CD4-positive, alpha-beta memory T cell (primary cell): ENCODE data around the gene VASH1. TPM values are rescaled to one million over a fixed set of nuclear protein-coding genes. Genes with fewer than 3 reads are reported as not detected.
A peak's percentile ranks its signal among the peaks of the same experiment; 100 is the strongest.
"Not testable (repeated sequence)": the region's sequence is repeated elsewhere in the genome, so short reads cannot be mapped to it uniquely, and the experiment has no call there.

Experiments
- CTCF ChIA-PET: fragments of 350-600 bp; sonication (Branson Sonifier 250); formaldehyde crosslinking; loops from one replicate; lab custom pipeline; 2021; ENCODE audit warnings: inconsistent platforms; ENCODE audit not compliant: partially characterized antibody; lab: Charles Lee
- POLR2A ChIA-PET: fragments of 350-600 bp; sonication (Branson Sonifier 250); formaldehyde crosslinking; loops from one replicate; lab custom pipeline; 2021; ENCODE audit not compliant: partially characterized antibody; lab: Charles Lee
- DNase-seq, 5 donors: peaks; one replicate each; pipeline versions ENCODE4 v3.0.0 to v3.0.0-alpha.2; 2020 to 2022; ENCODE audit warnings: mixed read lengths in 1 of 5
- H3K27ac ChIP-seq: one replicate; pipeline ENCODE4 v1.7.0; 2013; ENCODE audit warnings: low read depth, low read length
- H3K27me3 ChIP-seq: 2 replicates; pipeline ENCODE4 v1.7.0; 2013; ENCODE audit warnings: mild to moderate bottlenecking, low read length, moderate library complexity; ENCODE audit not compliant: insufficient read depth
- H3K36me3 ChIP-seq: 2 replicates; pipeline ENCODE4 v1.7.0; 2013; ENCODE audit warnings: mild to moderate bottlenecking, low read length, moderate library complexity; ENCODE audit not compliant: insufficient read depth
- H3K4me1 ChIP-seq: 2 replicates; pipeline ENCODE4 v1.7.0; 2013; ENCODE audit warnings: mild to moderate bottlenecking, low read length, moderate library complexity; ENCODE audit not compliant: insufficient read depth
- H3K4me3 ChIP-seq, 2 donors: one replicate each; pipeline ENCODE4 v1.7.0; 2013; ENCODE audit warnings: low read length in 2 of 2, mild to moderate bottlenecking in 1 of 2
- H3K9me3 ChIP-seq, 2 donors: one replicate each; pipeline ENCODE4 v1.7.0; 2013; ENCODE audit warnings: low read length in 2 of 2, control low read depth in 1 of 2; ENCODE audit not compliant: control insufficient read depth in 1 of 2
- H3K27ac Mint-ChIP-seq, 7 donors: one replicate each; pipeline ENCODE4 v1.8.0; 2020 to 2021; ENCODE audit warnings: mixed read lengths in 7 of 7, mild to moderate bottlenecking in 6 of 7, inconsistent platforms in 3 of 7, moderate library complexity in 3 of 7
- H3K27me3 Mint-ChIP-seq, 2 donors: one replicate each; pipeline ENCODE4 v1.8.0; 2020 to 2021; ENCODE audit warnings: mixed read lengths in 2 of 2
- H3K36me3 Mint-ChIP-seq, 2 donors: one replicate each; pipeline ENCODE4 v1.8.0; 2020 to 2021; ENCODE audit warnings: mixed read lengths in 2 of 2, inconsistent platforms in 1 of 2, mild to moderate bottlenecking in 1 of 2
- H3K4me1 Mint-ChIP-seq, 4 donors: one replicate each; pipeline ENCODE4 v1.8.0; 2020 to 2021; ENCODE audit warnings: mixed read lengths in 4 of 4, mild to moderate bottlenecking in 1 of 4
- H3K4me3 Mint-ChIP-seq, 8 donors: one replicate each; pipeline ENCODE4 v1.8.0; 2020 to 2021; ENCODE audit warnings: mixed read lengths in 8 of 8, mild to moderate bottlenecking in 7 of 8, moderate library complexity in 6 of 8, inconsistent platforms in 3 of 8
- H3K9me3 Mint-ChIP-seq, 8 donors: one replicate each; pipeline ENCODE4 v1.8.0; 2020 to 2021; ENCODE audit warnings: mixed read lengths in 8 of 8, mild to moderate bottlenecking in 5 of 8, inconsistent platforms in 3 of 8, moderate library complexity in 1 of 8
- intact Hi-C: fragments of 100-400 bp; cut with micrococcal nuclease; formaldehyde crosslinking; loops from one replicate; pipeline ENCODE4 v1.15.1; 2023
- polyA plus RNA-seq, 2 donors: library from polyadenylated mRNA; unstranded; fragments of 300-500 nt; fragmentation: Illumina TruSeq; gene quantifications; one replicate each; pipeline ENCODE4 v1.2.3, GENCODE V29; 2021
- total RNA-seq, 2 experiments: library from RNA; stranded (reverse); gene quantifications; one replicate each; pipeline ENCODE4 v1.2.3, GENCODE V29; 2021

VASH1 gene
- total and polyA plus RNA-seq, 4 experiments from 2014 or later: 0.59 to 12.6 (median 5.6) TPM

DNA sequence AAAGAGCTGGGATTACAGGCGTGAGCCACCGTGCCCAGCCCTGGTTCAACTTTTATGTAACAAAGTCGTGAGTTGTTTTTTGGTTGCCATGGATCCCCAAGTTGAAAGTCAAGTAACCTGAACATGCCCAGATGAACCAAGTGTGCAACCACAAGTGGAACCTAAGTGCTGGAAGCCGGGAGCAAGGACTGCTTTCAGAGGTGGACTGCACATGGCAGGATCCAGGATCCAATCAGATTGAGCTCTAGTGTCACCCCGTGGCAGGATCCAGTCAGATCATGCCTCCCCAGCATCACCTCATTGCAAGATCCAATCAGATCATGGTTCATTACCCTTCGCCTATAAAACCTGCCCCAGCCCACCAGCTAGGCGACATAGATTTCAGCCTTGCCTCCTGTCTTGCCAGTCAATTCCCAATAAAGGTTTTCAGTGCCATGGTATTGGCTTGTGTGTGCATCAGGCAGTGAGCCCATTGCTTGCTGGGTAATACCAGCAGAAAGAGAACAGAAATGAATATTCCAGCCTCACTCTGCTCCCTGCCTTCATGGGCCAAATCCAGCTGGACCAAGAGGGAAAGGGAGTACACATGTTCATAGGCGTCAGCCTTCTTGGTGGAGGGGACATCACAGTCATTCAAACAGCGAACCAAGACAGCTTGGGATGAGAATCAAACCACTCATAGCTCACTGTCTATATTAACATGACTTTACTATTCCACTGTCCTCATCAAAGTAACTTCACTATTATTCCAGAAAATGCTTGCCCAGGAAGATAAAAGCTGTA lies 43.6 kb upstream of the VASH1 start:
- H3K36me3 ChIP-seq: no peaks in the 10 kb centered on the region
- intact Hi-C loops: no loop called here
- POLR2A ChIA-PET: no interaction called here
- CTCF ChIA-PET: interaction anchor here (0.9 to 11.7 kb wide), 3 partner anchors 9 to 67 kb away, joined by 3 to 81 read pairs (median 5); no protein-coding TSS in a partner anchor
- no peak overlapping the region for H3K27ac Mint-ChIP-seq
- H3K27ac ChIP-seq: no peak overlapping the region
- no peaks in the 10 kb centered on the region for H3K4me1 Mint-ChIP-seq
- DNase-seq: no peak
- H3K4me3 ChIP-seq: no peak overlapping the region
- no peak overlapping the region for H3K4me3 Mint-ChIP-seq
- H3K9me3 ChIP-seq: no peaks in the 10 kb centered on the region
- no peaks in the 10 kb centered on the region for H3K36me3 Mint-ChIP-seq
- no peaks in the 10 kb centered on the region for H3K9me3 Mint-ChIP-seq
- H3K27me3 Mint-ChIP-seq: peaks cover 17 to 24% of the 10 kb centered on the region in 2 donors
- H3K27me3 ChIP-seq: no peaks in the 10 kb centered on the region
- peaks cover 7% of the 10 kb centered on the region for H3K4me1 ChIP-seq

DNA sequence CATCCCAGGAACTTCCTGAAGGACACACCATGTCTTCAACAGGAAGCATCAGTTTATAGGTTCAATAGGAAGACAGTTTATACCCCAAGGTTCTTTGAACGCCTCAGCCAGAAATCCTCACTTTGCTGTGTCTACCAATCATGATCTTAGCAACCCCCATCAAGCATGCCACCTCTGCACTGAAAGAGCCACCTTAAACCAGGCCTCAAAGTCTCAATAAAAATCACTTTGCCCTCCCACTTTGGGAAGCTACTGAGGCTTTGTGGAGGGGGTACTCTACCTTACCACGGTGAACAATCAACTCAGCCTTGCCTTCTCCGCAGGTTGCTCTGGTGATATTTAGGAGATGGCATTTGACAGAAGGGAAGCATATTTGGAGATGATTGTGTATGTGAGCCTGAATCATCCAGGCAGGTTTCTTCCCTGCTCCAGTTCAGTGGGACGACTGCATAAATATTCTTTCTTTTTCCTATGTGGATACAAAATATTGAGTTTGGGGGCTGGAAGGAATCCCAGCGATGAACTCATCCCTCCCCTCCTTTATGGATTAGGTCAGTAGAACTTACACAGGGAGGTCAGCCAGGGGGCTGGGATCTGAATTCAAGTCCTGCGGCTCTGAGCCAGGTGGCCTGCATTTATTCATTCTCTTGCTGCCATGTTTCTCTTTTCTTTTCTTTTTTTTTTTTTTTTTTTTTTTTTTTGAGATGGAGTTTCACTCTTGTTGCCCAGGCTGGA lies 42.8 kb upstream of the VASH1 start:
- intact Hi-C loops: no loop called here
- CTCF ChIA-PET: interaction anchor here (1.1 to 11.7 kb wide), 3 partner anchors 10 to 88 kb away, joined by 4 to 81 read pairs (median 5); no protein-coding TSS in a partner anchor
- H3K4me1 ChIP-seq: peaks cover 7% of the 10 kb centered on the region

GRCh38 chr14:76719666-76720065 lies 41.6 kb upstream of the VASH1 start:
- ChIA-PET CTCF (interaction anchor here (1.1 to 11.7 kb wide), 2 partner anchors 11 to 86 kb away, joined by 4 to 81 read pairs; no protein-coding TSS in a partner anchor), POLR2A (no interaction called here)
- H3K9me3 Mint-ChIP-seq: no peaks in the 10 kb centered on the region
- Histone ChIP-seq H3K4me1 (peaks cover 7% of the 10 kb centered on the region), H3K4me3 (no peak overlapping the region), H3K27me3 (no peaks in the 10 kb centered on the region), H3K27ac (no peak overlapping the region), H3K9me3 (no peaks in the 10 kb centered on the region), H3K36me3 (no peaks in the 10 kb centered on the region)
- no peak overlapping the region for H3K4me3 Mint-ChIP-seq
- peaks cover 20 to 23% of the 10 kb centered on the region in 2 donors for H3K27me3 Mint-ChIP-seq
- no peaks in the 10 kb centered on the region for H3K36me3 Mint-ChIP-seq
- no peaks in the 10 kb centered on the region for H3K4me1 Mint-ChIP-seq
- H3K27ac Mint-ChIP-seq: no peak overlapping the region
- intact Hi-C loops: no loop called here
- no peak for DNase-seq

More for the DNA sequence above, 42.8 kb upstream of the VASH1 start:
- no peak overlapping the region for H3K27ac ChIP-seq
- Mint-ChIP-seq H3K4me3 (no peak overlapping the region), H3K27me3 (peaks cover 18 to 24% of the 10 kb centered on the region in 2 donors), H3K36me3 (no peaks in the 10 kb centered on the region), H3K9me3 (no peaks in the 10 kb centered on the region), H3K4me1 (no peaks in the 10 kb centered on the region), H3K27ac (no peak overlapping the region)
- POLR2A ChIA-PET: interaction anchor here (0.7 kb wide), 1 partner anchor 94 kb away, joined by 3 read pairs; the partner anchor contains the start of gene ANGEL1
- H3K4me3 ChIP-seq: no peak overlapping the region
- H3K27me3 ChIP-seq: no peaks in the 10 kb centered on the region
- H3K9me3 ChIP-seq: no peaks in the 10 kb centered on the region
- DNase-seq: no peak
- H3K36me3 ChIP-seq: no peaks in the 10 kb centered on the region

DNA sequence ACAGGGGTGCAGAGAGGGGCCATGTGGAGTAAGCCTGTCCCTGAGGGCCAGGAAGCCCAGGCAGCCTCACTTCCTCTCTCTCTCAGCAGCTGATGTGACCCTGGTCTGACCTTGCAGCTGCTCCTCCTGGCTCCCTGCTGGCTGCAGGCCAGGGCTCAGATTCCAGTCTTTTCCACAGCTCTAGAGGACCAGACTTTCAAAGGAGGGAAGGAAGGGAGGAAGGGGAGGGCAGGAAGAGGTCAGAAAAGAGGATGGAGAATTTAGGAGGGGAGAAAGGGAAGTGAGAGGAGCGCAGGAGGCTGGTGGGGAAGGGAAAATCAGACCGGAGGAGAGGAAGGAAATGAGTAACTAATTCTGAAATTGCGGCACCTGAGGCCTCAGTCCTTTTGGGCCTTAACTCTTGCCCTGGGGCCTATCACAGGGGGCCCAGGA lies 40.9 kb upstream of the VASH1 start:
- intact Hi-C loops: no loop called here
- Mint-ChIP-seq H3K27me3 (peaks cover 19 to 27% of the 10 kb centered on the region in 2 donors), H3K4me1 (no peaks in the 10 kb centered on the region), H3K36me3 (no peaks in the 10 kb centered on the region), H3K27ac (peak overlapping the region in 4 of 7 donors; percentile 60 to 81 (median 70)), H3K9me3 (no peaks in the 10 kb centered on the region), H3K4me3 (peak overlapping the region in 1 of 8 donors; percentile 24)
- H3K4me1 ChIP-seq: peaks cover 7% of the 10 kb centered on the region
- no peak overlapping the region for H3K27ac ChIP-seq
- ChIA-PET POLR2A (interaction anchor here (1.1 kb wide), 1 partner anchor 9 kb away, joined by 3 read pairs; no protein-coding TSS in a partner anchor), CTCF (interaction anchor here (11.7 kb wide), 1 partner anchor 12 kb away, joined by 81 read pairs; no protein-coding TSS in a partner anchor)
- DNase-seq: no peak
- no peaks in the 10 kb centered on the region for H3K9me3 ChIP-seq
- H3K27me3 ChIP-seq: no peaks in the 10 kb centered on the region
- no peaks in the 10 kb centered on the region for H3K36me3 ChIP-seq
- no peak overlapping the region for H3K4me3 ChIP-seq

GRCh38 chr14:76721506-76721905 lies 39.8 kb upstream of the VASH1 start:
- ChIA-PET CTCF (interaction anchor here (11.7 kb wide), 1 partner anchor 13 kb away, joined by 81 read pairs; no protein-coding TSS in a partner anchor), POLR2A (interaction anchor here (1.1 kb wide), 1 partner anchor 10 kb away, joined by 3 read pairs; no protein-coding TSS in a partner anchor)
- H3K36me3 Mint-ChIP-seq, H3K9me3 ChIP-seq, H3K27me3 ChIP-seq, H3K36me3 ChIP-seq, intact Hi-C loops, DNase-seq, H3K9me3 Mint-ChIP-seq, H3K4me3 Mint-ChIP-seq, H3K27ac ChIP-seq, H3K4me1 ChIP-seq, H3K27ac Mint-ChIP-seq, H3K4me3 ChIP-seq, H3K4me1 Mint-ChIP-seq: not testable (repeated sequence)
- peaks cover 13 to 22% of the 10 kb centered on the region in 2 donors for H3K27me3 Mint-ChIP-seq

DNA sequence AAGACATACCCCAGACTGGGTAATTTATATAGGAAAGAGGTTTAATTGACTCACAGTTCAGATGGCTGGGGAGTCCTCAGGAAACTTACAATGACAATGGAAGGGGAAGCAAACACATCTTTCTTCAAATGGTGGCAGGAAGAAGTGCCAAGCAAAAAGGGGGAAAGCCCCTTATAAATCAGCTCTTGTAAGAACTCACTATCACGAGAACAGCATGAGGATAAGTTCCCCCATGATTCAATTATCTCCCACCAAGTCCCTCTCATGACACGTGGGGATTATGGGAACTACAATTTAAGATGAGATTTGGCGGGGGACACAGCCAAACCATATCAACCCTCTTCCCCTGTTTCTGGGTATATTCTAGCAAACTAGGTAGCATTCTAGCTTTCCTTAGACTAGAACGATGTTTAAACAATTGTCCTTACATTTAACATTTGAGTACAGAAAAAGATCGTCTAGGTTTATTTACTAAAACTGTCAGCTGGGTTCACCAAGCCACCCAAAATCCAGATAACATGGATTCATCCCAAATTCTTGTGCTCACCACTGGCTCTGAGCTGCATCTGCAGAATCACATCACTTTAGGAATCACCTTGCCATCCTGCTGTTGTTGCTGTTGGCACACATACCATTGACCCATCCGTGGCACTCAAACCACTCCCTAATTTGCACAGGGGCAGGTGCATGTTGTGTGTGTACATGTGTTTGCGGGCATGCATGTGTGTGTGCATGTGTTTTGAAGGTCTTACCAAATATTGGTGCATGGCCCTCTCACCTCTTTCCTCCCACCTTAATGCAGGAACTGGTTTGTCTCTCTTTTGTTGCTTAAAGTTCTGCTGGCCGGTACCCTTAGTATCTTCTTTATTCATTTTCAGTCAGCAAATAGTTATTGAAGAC lies 36.4 kb upstream of the VASH1 start:
- Mint-ChIP-seq H3K4me3 (no peak overlapping the region), H3K4me1 (no peaks in the 10 kb centered on the region), H3K27me3 (peaks cover 14 to 17% of the 10 kb centered on the region in 2 donors), H3K9me3 (no peaks in the 10 kb centered on the region), H3K36me3 (no peaks in the 10 kb centered on the region), H3K27ac (no peak overlapping the region)
- Histone ChIP-seq H3K9me3 (no peaks in the 10 kb centered on the region), H3K27ac (no peak overlapping the region), H3K4me3 (no peak overlapping the region), H3K27me3 (no peaks in the 10 kb centered on the region), H3K4me1 (peaks cover 6% of the 10 kb centered on the region), H3K36me3 (no peaks in the 10 kb centered on the region)
- no peak for DNase-seq
- POLR2A ChIA-PET: no interaction called here
- intact Hi-C loops: no loop called here
- CTCF ChIA-PET: interaction anchor here (1.5 to 11.7 kb wide), 2 partner anchors 16 to 60 kb away, joined by 4 to 81 read pairs; no protein-coding TSS in a partner anchor
